HuH-7 (cell line): ENCODE results near the gene CTSL.
A peak's percentile ranks its signal among the peaks of the same experiment; 100 is the strongest.

Experiments used
- DNase-seq: peaks from one replicate; pipeline ENCODE4 v3.0.0; 2011; ENCODE audit warnings: low spot score

Gene CTSL

GRCh38 chr9:87701491-87701890, 24.4 kb upstream of the CTSL start:
- no peak for DNase-seq

- DNase-seq, result no peak
Observed at GRCh38 chr9:87701931-87702421, 23.9 kb upstream of the CTSL start.

DNA sequence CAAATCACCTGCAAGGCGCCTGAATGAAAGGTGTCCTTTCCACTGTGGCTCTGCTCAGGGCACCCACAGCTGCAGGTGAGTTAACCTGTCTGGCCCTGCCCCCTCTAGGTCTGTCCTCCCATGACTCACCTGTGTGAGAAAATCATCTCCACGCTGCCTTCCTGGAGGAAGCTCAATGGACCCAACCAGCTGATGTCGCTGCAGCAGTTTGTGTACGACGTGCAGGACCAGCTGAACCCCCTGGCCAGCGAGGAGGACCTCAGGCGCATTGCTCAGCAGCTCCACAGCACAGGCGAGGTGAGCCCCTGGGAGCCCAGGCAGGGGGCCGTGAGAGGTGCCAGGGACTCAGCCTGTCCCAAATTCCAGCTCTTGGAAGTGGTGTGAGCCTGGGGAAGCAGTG, 23.0 kb upstream of the CTSL start:
- DNase-seq, result no peak

GRCh38 chr9:87703636-87704276, 22.2 kb upstream of the CTSL start:
- no peak for DNase-seq

GRCh38 chr9:87704342-87704741, 21.6 kb upstream of the CTSL start:
- DNase-seq, result no peak

DNA sequence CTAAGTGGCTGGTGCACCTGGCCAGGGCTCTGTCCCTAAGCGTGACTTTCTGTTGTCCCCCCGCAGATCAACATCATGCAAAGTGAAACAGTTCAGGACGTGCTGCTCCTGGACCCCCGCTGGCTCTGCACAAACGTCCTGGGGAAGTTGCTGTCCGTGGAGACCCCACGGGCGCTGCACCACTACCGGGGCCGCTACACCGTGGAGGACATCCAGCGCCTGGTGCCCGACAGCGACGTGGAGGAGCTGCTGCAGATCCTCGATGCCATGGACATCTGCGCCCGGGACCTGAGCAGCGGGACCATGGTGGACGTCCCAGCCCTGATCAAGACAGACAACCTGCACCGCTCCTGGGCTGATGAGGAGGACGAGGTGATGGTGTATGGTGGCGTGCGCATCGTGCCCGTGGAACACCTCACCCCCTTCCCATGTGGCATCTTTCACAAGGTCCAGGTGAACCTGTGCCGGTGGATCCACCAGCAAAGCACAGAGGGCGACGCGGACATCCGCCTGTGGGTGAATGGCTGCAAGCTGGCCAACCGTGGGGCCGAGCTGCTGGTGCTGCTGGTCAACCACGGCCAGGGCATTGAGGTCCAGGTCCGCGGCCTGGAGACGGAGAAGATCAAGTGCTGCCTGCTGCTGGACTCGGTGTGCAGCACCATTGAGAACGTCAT, 19.7 kb upstream of the CTSL start:
- no peak for DNase-seq

DNA sequence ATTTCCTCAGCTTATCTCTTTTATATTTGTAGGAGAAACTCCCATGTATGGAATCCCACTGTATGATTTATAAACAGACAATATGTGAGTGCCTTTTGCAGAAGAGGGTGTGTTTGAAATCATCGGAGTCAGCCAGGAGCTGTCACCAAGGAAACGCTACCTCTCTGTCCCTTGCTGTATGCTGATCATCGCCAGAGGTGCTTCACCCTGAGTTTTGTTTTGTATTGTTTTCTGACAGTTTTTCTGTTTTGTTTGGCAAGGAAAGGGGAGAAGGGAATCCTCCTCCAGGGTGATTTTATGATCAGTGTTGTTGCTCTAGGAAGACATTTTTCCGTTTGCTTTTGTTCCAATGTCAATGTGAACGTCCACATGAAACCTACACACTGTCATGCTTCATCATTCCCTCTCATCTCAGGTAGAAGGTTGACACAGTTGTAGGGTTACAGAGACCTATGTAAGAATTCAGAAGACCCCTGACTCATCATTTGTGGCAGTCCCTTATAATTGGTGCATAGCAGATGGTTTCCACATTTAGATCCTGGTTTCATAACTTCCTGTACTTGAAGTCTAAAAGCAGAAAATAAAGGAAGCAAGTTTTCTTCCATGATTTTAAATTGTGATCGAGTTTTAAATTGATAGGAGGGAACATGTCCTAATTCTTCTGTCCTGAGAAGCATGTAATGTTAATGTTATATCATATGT, 18.0 kb upstream of the CTSL start:
- no peak for DNase-seq

GRCh38 chr9:87708546-87708945, 17.4 kb upstream of the CTSL start:
- DNase-seq, result no peak

- no peak for DNase-seq
Observed at GRCh38 chr9:87708986-87709728, 16.8 kb upstream of the CTSL start.

GRCh38 chr9:87710443-87710842, 15.5 kb upstream of the CTSL start:
- peak; percentile 50 for DNase-seq

- DNase-seq, result no peak
Observed at GRCh38 chr9:87711857-87712800, 13.8 kb upstream of the CTSL start.

DNA sequence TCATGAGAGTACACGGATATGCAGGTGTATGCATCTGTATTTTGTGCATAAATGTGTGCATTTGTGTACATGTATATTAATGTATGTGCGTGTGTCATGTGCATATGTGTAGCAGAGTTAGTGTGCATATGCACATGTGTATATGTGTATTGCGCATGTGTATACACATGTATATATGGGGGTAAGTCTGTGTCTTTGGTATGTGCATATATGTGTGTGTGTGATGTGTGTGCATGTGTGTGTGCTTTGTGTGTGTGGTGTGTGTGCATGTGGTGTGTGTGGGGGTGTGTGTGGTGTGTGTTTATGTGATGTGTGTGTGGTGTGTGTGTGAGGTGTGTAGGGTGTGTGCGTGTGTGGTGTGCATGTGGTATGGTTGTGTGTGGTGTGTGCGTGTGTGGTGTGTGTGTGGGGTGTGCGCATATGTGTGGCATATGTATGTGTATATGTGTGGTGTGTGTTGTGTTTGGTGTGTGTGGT, 13.1 kb upstream of the CTSL start:
- no peak for DNase-seq

DNA sequence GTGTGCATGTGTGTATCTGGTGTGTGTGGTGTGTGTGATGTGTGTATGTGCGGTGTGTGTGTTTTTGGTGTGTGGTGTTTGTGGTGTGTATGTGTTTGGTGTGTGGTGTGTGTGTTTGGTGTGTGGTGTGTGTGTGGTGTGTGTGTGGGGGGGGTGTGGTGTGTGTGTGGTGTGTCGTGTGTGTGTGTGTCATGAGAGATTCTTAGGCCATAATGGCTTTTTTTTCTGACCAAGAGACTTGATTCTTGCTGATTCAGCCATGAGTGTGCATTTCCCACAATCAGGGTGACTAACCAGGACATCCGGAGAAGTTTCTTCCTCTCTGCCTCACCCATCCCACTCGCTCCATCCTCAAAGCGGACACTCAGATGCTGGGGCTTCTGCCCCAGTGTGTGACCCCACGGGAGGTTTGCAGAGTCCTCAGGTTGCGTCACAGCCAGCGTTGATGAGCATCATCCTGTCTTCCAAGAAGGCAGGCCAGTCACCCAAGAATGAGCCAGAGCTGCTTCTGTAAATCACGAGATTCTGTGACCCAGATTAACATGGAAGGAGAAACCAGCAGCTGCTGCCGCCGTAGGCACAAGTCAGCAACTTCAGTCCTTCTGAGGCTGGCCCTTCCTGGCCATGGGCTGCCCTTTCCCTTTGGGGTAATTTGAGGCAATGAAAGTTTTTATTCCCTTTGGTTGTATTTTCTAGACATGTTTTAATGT, 12.5 kb upstream of the CTSL start:
- no peak for DNase-seq

- DNase-seq, result no peak
Observed at GRCh38 chr9:87713988-87714330, 12.0 kb upstream of the CTSL start.

GRCh38 chr9:87714819-87715218, 11.1 kb upstream of the CTSL start:
- DNase-seq, result peak; percentile 66

- DNase-seq, result peak; percentile 23
Observed at GRCh38 chr9:87716141-87716540, 9.8 kb upstream of the CTSL start.

DNA sequence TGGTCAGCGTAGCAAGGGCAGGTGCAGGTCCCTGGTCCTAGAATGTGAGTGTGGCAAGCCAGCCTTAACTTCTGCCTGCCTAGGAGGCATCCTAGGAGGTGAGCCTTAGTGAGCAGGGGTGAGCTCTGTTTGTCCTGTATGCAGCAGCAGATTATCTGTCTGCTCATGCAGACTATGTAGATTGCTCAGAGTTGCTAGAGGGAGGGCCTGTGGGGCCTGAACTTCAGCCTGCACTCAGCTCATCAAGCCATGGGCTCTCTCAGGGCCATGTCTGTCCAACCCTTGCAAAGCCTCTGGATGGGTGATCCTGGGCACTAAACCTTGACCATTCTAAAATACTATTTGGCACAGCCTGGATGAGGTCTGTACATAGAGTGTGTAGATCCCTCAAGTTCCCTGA, 8.5 kb upstream of the CTSL start:
- DNase-seq, result no peak

DNA sequence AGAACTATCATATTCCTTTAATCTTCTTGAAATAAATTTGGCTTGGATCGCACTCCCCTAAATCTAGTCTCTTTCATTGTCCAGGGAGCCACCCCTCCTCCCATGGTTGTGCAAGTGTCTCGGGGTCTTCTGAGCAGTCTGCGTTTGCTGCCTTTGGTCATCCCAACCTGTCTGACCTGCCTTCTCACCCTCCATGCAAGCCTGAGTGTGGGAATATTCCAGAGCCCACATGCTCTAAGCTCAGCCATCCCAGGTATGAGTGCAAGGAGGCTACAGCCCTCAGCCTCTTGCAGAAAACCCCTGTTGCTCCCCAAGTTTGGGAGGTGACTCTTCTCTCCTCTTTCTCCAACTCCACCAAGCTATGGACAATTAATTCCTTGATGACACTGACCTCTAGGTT, 7.7 kb upstream of the CTSL start:
- DNase-seq, result no peak

DNA sequence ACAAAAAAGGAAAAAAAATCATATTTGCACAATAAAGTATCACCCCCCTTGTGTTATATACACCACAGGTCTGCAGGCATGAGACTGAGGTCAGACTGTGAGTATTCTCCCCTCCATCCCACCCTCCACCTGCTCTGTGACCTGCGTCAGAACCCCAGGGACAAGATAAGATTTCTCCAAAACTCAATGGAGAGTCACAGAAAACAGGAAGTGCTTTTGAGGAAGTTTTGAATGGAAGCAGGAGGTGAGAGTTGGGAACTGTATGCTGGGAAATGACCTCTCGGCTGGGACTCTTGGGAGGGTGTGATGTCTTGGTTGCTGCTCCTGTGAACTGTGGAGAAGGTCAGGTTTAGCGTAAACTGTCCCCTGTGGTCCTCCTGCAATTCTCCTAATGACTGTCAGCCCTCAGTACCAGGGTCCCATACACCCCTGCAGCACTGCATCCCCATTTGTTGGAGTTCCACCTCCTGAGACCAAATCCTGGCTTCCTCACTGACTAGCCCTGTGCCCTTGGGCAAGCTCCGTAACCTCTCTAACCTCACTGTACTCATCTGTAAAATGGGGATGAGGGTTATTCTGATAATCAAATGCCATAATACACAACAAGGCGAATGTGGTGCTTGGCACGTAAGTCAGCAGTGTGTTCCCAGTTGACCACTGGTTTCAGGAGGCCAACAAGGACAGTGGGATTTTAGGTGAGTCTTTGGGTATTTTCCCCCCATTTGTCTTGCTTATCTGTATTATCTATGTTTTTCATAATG, 6.9 kb upstream of the CTSL start:
- DNase-seq, result no peak

- no peak for DNase-seq
Observed at GRCh38 chr9:87720173-87720572, 5.7 kb upstream of the CTSL start.
